Kidney (tissue), 14 donors: ENCODE measurements around the gene DLG2. TPM values are rescaled to one million over a fixed set of nuclear protein-coding genes. Genes with fewer than 3 reads are reported as not detected.

Source experiments
- DNase-seq, 5 donors: peaks; one replicate each; pipeline ENCODE4 v3.0.0-alpha.2; 2013 to 2020
- FAIRE-seq: peaks from 2 replicates; lab custom pipeline; 2012; peaks lifted over from hg19 to GRCh38; lab: Jason Lieb, UNC
- H3K27ac ChIP-seq, 2 donors: one replicate each; pipeline ENCODE4 v1.7.0; 2013; ENCODE audit warnings: low read depth in 2 of 2, low read length in 2 of 2, inconsistent platforms in 1 of 2
- H3K27me3 ChIP-seq: one replicate; pipeline ENCODE4 v1.7.1; 2013; ENCODE audit warnings: low read length, inconsistent platforms; ENCODE audit not compliant: control insufficient read depth, insufficient read depth
- H3K36me3 ChIP-seq, 3 donors: one replicate each; pipeline versions ENCODE4 v1.7.0 to v1.7.1; 2013; ENCODE audit warnings: low read length in 3 of 3, control low read depth in 1 of 3, inconsistent platforms in 1 of 3; ENCODE audit not compliant: insufficient read depth in 3 of 3, control insufficient read depth in 2 of 3
- H3K4me1 ChIP-seq, 3 donors: one replicate each; pipeline versions ENCODE4 v1.7.0 to v1.7.1; 2013; ENCODE audit warnings: low read length in 3 of 3, inconsistent platforms in 1 of 3, low read depth in 1 of 3; ENCODE audit not compliant: control insufficient read depth in 2 of 3, insufficient read depth in 2 of 3
- H3K4me3 ChIP-seq, 3 donors: one replicate each; pipeline versions ENCODE4 v1.7.0 to v1.8.1; 2013; ENCODE audit warnings: low read length in 3 of 3, control low read depth in 1 of 3, inconsistent platforms in 1 of 3
- H3K9ac ChIP-seq, 3 donors: one replicate each; pipeline versions ENCODE4 v1.7.0 to v1.7.1; 2013; ENCODE audit warnings: low read length in 3 of 3, control low read depth in 1 of 3, inconsistent platforms in 1 of 3
- H3K9me3 ChIP-seq, 3 donors: one replicate each; pipeline versions ENCODE4 v1.7.0 to v1.7.1; 2013; ENCODE audit warnings: low read length in 3 of 3, control low read depth in 1 of 3, inconsistent platforms in 1 of 3; ENCODE audit not compliant: control insufficient read depth in 2 of 3, insufficient read depth in 1 of 3
- intact Hi-C: fragments of 100-400 bp; cut with DNase I; formaldehyde crosslinking; loops from one replicate; pipeline ENCODE4 v1.11.1; 2022
- polyA plus RNA-seq: library from polyadenylated mRNA; stranded (reverse); fragments of 350-450 nt; fragmentation: Illumina TruSeq; extraction: RNeasy Lipid Tissue Mini Kit (QIAGEN cat#74804); gene quantifications from one replicate; pipeline ENCODE4 v1.2.3, GENCODE V29; 2014; ENCODE audit warnings: low read depth, low replicate concordance; ENCODE audit not compliant: insufficient read depth
- total RNA-seq: library from RNA; stranded (reverse); fragmentation: NEBNext Ultra II Directional; extraction: Animal tissue kit (Norgen Biotek cat#: 25700); gene quantifications from one replicate; pipeline ENCODE4 v1.2.1, GENCODE V29; 2021
- TF ChIP-seq, protein P1 (sequence below): IDR thresholded peaks from 3 replicates; pipeline ENCODE4 v1.5.1; 2012; ENCODE audit warnings: mild to moderate bottlenecking, moderate library complexity, borderline replicate concordance; ENCODE audit not compliant: insufficient read depth; ENCODE audit errors: extremely low read depth
- donor health status: control.
- donor health status: control.
- donor health status: control.
- donor health status: control.
- donor health status: control.
- donor health status: DM: yes; HTN: yes; CAD: no.
- donor health status: Normal renal cell carcinoma (clear cell type).

The DLG2 gene
- total and polyA plus RNA-seq, 2 donors from 2014 or later = 2.9 to 7.2 TPM

DNA sequence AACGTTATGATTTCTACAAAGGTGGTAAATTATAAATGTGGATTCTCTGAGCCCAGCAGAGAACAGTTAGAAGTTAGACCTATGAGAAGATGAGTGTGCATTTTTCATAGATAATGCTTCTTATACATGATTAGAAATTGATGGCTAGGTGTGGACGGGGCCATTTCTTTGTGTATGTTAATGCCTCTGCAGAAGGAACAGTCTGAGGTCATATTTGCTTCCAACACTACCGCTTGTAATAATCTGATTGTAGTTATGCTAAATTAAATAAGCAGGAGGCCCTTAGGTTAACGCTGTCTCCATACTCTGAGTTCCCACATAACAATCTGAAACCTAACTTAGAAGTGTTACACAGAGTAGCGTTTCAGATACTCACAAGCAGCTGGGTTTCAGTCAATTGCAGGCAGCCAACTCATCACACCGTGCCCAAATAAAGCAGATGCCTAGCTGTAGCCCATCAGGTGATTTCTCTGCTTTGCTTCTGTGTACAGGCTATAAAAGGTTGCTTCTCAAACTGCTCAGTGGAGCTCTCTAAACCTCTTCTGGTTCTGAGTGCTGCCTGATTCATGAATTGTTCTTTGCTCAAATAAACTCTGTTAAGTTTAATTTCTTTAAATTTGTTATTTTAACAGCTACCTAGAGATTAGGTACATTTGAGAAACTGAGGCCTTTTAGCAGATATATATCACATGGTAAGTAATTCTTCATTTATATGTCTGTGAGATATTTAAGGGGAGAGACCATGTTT is 1702.2 kb downstream of the DLG2 start:
- Histone ChIP-seq H3K36me3 (no peaks in the 10 kb centered on the region), H3K9ac (no peak overlapping the region), H3K4me3 (no peak overlapping the region), H3K27ac (no peak overlapping the region), H3K9me3 (no peaks in the 10 kb centered on the region), H3K27me3 (no peaks in the 10 kb centered on the region), H3K4me1 (no peaks in the 10 kb centered on the region)
- FAIRE-seq (no peak), DNase-seq (no peak)
- intact Hi-C loops = no loop called here
- TF ChIP-seq, protein P1, sequence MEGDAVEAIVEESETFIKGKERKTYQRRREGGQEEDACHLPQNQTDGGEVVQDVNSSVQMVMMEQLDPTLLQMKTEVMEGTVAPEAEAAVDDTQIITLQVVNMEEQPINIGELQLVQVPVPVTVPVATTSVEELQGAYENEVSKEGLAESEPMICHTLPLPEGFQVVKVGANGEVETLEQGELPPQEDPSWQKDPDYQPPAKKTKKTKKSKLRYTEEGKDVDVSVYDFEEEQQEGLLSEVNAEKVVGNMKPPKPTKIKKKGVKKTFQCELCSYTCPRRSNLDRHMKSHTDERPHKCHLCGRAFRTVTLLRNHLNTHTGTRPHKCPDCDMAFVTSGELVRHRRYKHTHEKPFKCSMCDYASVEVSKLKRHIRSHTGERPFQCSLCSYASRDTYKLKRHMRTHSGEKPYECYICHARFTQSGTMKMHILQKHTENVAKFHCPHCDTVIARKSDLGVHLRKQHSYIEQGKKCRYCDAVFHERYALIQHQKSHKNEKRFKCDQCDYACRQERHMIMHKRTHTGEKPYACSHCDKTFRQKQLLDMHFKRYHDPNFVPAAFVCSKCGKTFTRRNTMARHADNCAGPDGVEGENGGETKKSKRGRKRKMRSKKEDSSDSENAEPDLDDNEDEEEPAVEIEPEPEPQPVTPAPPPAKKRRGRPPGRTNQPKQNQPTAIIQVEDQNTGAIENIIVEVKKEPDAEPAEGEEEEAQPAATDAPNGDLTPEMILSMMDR = no peak

DNA sequence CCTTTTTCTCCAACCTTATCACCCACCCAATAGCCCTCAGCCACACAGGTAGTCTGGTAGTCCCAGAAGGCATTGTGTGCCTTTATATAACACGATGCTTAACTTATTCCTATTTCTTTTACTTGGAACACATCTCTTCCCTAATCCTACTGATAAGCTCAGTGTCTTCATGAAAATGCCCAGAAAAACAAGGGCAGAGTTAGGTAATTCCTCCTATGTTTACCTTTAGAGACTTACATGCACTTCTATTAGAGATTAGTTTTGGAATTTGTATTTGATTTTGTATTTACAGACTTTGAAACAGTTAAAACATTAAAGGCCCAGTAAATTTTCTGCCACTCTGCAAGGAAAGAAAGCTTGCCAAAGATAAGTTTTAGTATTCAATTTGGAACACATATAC is 1703.2 kb downstream of the DLG2 start:
- Histone ChIP-seq H3K9me3 (no peaks in the 10 kb centered on the region), H3K27me3 (no peaks in the 10 kb centered on the region), H3K27ac (no peak overlapping the region), H3K4me3 (no peak overlapping the region), H3K36me3 (no peaks in the 10 kb centered on the region), H3K9ac (no peak overlapping the region), H3K4me1 (no peaks in the 10 kb centered on the region)
- intact Hi-C loops = no loop called here
- no peak for DNase-seq
- FAIRE-seq = no peak
- TF ChIP-seq, protein P1 = no peak

DNA sequence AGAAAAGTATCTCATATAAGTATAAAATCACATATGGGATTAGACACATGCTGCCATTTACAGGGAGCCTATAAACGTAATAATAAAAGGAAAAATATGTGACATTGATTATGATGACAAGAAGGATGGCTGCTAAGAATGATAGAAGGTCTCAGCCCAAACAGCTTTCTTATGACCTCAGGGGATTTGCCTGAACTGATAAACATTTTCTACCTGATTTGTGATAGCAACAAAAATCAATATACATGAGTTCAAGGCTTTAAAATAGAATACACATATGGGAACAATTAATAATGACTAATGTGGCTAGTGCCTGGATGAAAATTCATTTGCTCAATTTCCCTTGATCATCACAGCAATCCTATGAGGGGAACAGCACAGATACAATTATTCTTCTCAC is 1704.2 kb downstream of the DLG2 start:
- TF ChIP-seq, protein P1 = no peak
- DNase-seq (no peak), FAIRE-seq (no peak)
- H3K4me3 ChIP-seq = no peak overlapping the region
- no peaks in the 10 kb centered on the region for H3K4me1 ChIP-seq
- no peak overlapping the region for H3K9ac ChIP-seq
- H3K36me3 ChIP-seq = no peaks in the 10 kb centered on the region
- intact Hi-C loops = no loop called here
- H3K27me3 ChIP-seq = no peaks in the 10 kb centered on the region
- no peak overlapping the region for H3K27ac ChIP-seq
- H3K9me3 ChIP-seq = no peaks in the 10 kb centered on the region

DNA sequence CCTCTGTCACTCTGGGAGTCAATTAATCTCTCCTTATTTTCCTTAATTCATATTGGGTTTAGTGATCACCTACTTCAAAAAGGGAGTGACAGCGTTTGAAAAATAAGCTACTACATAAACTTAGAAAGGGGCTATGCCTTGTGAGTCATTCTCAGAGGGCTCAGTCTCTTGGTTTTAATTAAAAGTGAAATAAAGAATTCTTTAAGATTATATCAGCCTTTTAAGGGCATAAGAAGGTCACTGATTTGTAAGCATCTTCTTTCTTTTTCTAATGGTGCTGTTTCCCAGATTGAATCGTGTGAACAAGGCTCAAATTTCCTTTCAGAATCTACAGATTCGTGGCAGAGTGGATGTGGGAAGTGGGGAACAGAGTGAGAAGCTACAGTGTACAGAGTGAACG is 1704.8 kb downstream of the DLG2 start:
- Histone ChIP-seq H3K9ac (no peak overlapping the region), H3K36me3 (no peaks in the 10 kb centered on the region), H3K27me3 (no peaks in the 10 kb centered on the region), H3K4me3 (no peak overlapping the region), H3K4me1 (no peaks in the 10 kb centered on the region), H3K9me3 (no peaks in the 10 kb centered on the region), H3K27ac (no peak overlapping the region)
- intact Hi-C loops = no loop called here
- TF ChIP-seq, protein P1 = no peak
- FAIRE-seq (no peak), DNase-seq (no peak)
